ENCODE measurements around the gene PBX2.
"Not testable (repeated sequence)": the region's sequence is repeated elsewhere in the genome, so short reads cannot be mapped to it uniquely, and the experiment has no call there.

The PBX2 gene, protein sequence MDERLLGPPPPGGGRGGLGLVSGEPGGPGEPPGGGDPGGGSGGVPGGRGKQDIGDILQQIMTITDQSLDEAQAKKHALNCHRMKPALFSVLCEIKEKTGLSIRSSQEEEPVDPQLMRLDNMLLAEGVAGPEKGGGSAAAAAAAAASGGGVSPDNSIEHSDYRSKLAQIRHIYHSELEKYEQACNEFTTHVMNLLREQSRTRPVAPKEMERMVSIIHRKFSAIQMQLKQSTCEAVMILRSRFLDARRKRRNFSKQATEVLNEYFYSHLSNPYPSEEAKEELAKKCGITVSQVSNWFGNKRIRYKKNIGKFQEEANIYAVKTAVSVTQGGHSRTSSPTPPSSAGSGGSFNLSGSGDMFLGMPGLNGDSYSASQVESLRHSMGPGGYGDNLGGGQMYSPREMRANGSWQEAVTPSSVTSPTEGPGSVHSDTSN

GRCh38 chr6:32190054-32190851, at the start of gene PBX2:
TSS of gene PBX2 (minus strand) at chr6:32190202. CDS start at chr6:32189915, 287 bp downstream.
- DNase-seq (ENCODE audit: low read depth) = peak; percentile 94

- no peak for DNase-seq (ENCODE audit: low read depth)
These were observed 49.5 kb upstream of the PBX2 start for GRCh38 chr6:32239462-32239861.

GRCh38 chr6:32234934-32235333, 44.9 kb upstream of the PBX2 start:
- no peak for DNase-seq (ENCODE audit: low read depth)

DNA sequence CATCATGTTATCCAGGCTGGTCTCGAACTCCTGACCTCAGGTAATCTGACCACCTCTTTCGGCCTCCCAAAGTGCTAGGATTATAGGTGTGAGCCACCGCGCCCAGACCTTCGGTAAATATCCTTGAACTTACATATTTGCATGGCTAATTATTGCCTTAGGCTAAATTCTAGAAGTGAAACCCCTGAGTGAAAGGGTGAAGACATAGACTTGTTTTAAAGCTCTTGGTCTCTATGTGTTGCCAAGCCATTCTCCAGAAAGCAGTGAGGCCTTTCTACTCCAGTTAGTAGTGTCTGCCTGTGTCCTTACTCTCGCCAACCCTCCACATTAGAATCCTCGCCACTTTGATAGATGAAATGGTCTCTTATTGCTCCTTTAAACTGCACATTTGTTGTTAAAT, 36.4 kb upstream of the PBX2 start:
- DNase-seq (ENCODE audit: low read depth) = no peak

DNA sequence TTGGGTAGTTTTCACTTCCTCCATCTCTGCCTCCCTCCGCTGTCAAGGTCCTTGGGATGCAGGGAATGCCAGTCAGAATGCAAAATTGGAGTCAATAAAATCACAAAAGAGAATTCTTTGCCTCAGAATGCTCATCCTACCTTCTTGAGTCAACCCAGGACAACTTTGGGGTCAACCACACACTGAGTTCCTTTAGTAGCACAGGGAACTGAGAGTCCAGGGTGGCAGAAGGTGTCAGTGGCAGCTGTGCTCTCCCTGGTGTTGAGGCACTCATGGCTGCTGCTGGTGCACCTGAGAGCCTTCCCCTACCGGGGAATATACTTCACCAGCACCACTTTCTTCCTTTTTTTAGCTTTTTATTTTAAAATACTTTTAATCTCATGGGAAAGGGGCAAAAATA, 34.7 kb upstream of the PBX2 start:
- DNase-seq (ENCODE audit: low read depth) = no peak

- DNase-seq (ENCODE audit: low read depth) = no peak
These were observed 33.5 kb upstream of the PBX2 start, which contains the start of gene NOTCH4 for GRCh38 chr6:32223258-32224235. TSS of gene NOTCH4 (minus strand) at chr6:32224067. CDS start at chr6:32223928, 139 bp downstream.

DNA sequence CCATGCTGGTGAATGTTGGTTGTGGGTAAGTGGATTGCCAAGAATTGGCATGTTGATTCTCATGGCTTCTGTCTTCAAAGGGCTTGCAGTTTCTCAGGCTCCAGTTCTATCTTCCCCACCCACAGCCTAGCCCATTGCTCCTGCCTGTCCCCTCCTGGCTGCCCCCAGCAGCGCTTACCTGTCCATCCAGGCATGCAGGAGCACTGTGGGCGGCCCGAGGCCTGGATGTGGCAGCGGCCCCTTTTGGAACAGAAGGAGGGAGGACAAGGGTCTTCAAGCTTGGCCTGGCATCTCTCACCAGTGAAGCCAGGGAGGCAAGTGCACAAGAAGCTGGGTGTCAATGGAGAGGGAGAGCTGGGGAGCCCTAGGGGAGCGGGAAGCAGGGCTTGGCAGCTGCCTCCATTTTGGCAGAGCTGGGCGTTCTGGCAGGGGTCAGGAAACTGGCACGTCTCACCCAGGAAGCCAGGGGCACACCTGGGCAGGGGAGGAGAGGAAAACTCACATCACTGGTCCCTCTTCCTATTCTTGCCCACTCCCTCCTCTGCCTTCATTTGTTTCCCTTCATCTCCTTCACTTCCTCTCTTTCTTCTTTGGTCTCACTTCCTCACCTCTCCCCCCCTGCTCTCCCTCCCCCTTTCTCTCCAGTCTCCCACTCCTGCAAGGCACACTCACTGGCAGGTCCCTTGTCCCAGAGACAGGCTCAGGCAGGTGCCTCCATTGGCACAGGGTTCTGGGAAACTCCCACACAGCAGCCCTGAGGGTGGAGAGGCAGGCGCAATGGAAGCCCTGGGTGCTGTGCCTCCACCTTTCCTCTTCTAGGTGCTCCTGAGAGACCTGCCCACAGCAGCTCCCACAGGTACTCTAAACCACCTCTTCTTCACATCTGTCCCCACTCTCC, 32.6 kb upstream of the PBX2 start:
- DNase-seq (ENCODE audit: low read depth) = no peak

GRCh38 chr6:32220021-32220420, 30.0 kb upstream of the PBX2 start:
- DNase-seq (ENCODE audit: low read depth) = no peak

GRCh38 chr6:32218167-32218566, 28.2 kb upstream of the PBX2 start:
- no peak for DNase-seq (ENCODE audit: low read depth)

GRCh38 chr6:32216998-32217397, 27.0 kb upstream of the PBX2 start:
- DNase-seq (ENCODE audit: low read depth) = no peak

GRCh38 chr6:32216285-32216684, 26.3 kb upstream of the PBX2 start:
- DNase-seq (ENCODE audit: low read depth) = no peak

DNA sequence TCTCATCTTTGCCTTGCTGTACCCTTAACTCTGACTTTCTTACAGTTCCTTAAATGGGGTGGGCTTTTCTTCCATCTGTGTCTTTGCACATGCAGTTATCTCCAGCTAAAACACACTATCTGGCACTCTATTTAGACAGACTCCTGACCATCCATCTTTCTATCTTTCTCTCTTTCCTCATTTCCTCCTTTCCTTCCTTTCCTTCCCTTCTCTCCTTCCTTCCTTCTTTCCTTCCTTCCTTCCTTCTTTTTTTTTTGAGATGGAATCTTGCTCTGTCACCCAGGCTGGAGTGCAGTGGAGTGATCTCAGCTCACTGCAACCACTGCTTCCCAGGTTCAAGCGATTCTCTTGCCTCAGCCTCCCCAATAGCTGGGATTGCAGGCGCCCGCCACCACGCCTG, 25.6 kb upstream of the PBX2 start:
- DNase-seq (ENCODE audit: low read depth) = no peak

DNA sequence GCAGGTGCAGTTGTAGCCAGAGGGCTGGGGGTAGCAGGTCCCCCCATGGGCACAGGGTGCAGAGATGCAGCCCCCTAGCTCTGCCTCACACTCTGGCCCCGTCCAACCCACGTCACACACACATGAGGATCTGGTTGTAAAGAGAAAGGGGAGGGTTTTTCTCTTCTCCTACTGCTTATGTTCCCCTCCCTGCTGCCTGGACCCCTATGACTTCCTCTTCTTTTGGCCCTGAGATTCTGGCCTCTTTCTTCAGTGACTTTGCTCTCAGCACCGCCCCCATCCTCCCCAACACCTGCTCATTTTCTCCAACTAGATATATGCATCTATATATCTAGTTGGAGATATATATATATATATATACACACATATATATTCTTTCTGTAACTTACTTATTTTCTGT, 24.1 kb upstream of the PBX2 start:
- no peak for DNase-seq (ENCODE audit: low read depth)

DNA sequence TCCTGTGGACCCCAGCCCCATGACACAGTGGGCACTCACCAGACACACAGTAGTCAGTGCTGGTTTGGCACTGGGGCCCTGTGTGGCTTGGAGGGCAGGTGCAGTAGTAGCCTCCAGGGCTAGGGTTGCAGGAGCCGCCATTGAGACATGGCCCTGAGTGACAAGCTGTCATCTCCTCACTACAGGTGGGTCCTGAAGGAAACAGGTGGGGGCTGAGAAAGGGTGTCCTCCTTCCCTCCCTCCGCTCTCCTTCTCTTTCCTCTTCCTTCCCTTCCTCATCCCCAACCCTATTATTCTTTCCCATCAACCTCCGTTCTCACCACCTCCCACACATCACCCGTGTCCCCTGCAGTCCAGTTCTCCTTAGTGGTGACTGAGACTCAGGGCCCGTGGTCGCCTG, 23.6 kb upstream of the PBX2 start:
- no peak for DNase-seq (ENCODE audit: low read depth)

DNA sequence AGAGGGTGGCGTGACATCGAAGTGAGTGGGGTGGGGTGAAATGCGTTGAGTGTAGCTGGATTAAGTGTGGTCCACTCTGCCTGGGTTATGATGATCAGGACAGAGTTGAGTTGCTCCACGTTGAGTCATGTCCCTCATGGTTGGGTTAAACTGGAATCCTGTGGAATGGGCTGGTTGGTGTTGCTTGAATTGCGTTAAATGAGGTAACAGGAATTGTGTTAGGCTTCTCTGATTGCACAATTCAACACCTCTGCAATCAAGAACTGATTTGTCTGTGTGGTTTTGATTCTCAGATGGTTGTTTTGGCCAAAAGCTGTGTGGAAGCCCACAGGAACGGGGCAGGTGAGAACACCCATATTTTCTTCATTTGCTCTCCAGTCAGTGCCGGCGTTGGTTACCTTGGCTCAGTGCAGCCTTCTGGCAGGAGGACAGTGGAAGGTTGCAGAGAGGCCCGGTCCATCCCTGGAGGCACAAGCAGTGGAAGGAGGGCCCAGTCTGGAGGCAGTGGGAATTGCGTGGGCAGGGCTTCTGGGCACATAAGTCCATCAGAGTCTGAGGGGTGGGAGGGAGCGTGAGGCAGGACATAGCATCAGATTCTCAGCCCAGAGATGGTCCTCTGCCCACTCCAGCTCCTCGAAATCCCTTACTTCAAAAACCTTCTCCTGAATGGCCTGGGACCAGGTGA, 22.2 kb upstream of the PBX2 start:
- no peak for DNase-seq (ENCODE audit: low read depth)

GRCh38 chr6:32211432-32211831, 21.4 kb upstream of the PBX2 start:
- not testable (repeated sequence) for DNase-seq (ENCODE audit: low read depth)

DNA sequence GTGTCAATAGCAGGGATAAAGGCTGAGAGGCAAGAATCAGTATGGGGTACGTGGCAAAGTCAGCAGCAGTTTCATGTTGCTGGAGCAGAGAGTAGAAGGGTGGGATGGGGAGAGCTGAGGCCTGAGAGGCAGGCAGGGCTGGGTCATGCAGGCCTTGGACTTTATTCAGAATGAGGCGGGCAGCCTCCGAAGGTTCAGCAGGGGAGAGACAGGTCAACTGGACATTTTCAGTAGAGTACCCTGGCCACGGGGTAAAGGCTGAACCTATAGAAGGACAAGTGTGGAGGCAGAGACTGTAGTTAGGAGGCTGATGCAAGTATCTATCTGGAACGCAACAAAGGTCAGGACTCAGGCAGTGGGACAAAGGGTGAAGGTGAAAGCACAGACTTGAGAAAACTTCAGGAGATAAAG, 20.2 kb upstream of the PBX2 start:
- DNase-seq (ENCODE audit: low read depth) = no peak

GRCh38 chr6:32208996-32209395, 19.0 kb upstream of the PBX2 start:
- no peak for DNase-seq (ENCODE audit: low read depth)

DNA sequence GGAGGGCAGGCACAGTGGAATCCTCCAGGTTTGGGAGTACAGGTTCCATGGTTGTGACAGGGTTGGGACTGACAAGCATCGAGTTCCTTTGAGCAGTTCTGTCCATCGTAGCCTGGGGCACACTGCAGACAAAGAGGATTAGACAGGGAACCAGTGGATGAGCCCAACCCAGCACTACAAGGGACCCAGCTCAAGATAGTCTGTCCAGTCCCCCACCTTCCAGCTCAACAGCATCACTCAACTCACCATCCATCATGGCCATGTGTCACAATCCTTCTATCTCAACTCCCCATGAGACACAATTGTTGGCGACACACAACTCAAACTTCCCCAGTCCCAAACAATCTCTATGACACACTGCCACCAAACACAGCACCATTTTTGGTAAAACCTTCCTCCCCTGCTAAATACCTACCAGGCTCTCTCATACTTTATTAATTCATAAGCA, 14.3 kb upstream of the PBX2 start:
- DNase-seq (ENCODE audit: low read depth) = no peak
